HepG2 (cell line): ENCODE results near the gene CNNM2. TPM values are rescaled to one million over a fixed set of nuclear protein-coding genes. Genes with fewer than 3 reads are reported as not detected.

ENCODE experiments used
- BATF2 ChIP-seq: sonication (generic); formaldehyde crosslinking; IDR thresholded peaks from 2 replicates; pipeline ENCODE4 v1.8.0; 2022; ENCODE audit warnings: mild to moderate bottlenecking, missing genetic modification reagents, moderate library complexity
- CSRNP2 ChIP-seq: sonication (generic); formaldehyde crosslinking; conservative IDR thresholded peaks from 2 replicates; pipeline ENCODE4 v1.8.0; 2022; ENCODE audit warnings: low read depth, missing genetic modification reagents
- ERF ChIP-seq: IDR thresholded peaks from 2 replicates; pipeline ENCODE4 v1.6.1; 2018; ENCODE audit warnings: missing biosample characterization, missing genetic modification reagents
- GABPA ChIP-seq, 2 experiments: IDR thresholded peaks; 2 replicates each; pipeline ENCODE4 v1.6.1; 2011 to 2016; ENCODE audit warnings: low read depth in 2 of 2, low read length in 1 of 2, missing biosample characterization in 1 of 2, missing genetic modification characterization in 1 of 2
- GPN1 ChIP-seq: sonication (generic); formaldehyde crosslinking; IDR thresholded peaks from 2 replicates; pipeline ENCODE4 v1.5.1; 2020; ENCODE audit warnings: missing genetic modification reagents, borderline replicate concordance
- GTF3A ChIP-seq: sonication (generic); formaldehyde crosslinking; conservative IDR thresholded peaks from 2 replicates; pipeline ENCODE4 v1.4.0; 2020; ENCODE audit warnings: mild to moderate bottlenecking, missing genetic modification reagents
- KDM5B ChIP-seq: sonication (generic); formaldehyde crosslinking; IDR thresholded peaks from 2 replicates; pipeline ENCODE4 v1.4.0; 2020; ENCODE audit warnings: missing genetic modification reagents, mild to moderate bottlenecking, borderline replicate concordance
- KLF11 ChIP-seq: IDR thresholded peaks from 2 replicates; pipeline ENCODE4 v1.6.1; 2016; ENCODE audit warnings: missing compliant biosample characterization
- POGZ ChIP-seq: sonication (generic); formaldehyde crosslinking; IDR thresholded peaks from 2 replicates; pipeline ENCODE4 v1.4.0; 2020; ENCODE audit warnings: mild to moderate bottlenecking, missing genetic modification reagents
- PRPF4 ChIP-seq: fragments of 200-400 bp; formaldehyde crosslinking; IDR thresholded peaks from 2 replicates; pipeline ENCODE4 v1.6.1; 2016; ENCODE audit warnings: low read length, low read depth; ENCODE audit not compliant: poor library complexity, severe bottlenecking
- SRSF9 ChIP-seq: fragments of 200-400 bp; formaldehyde crosslinking; IDR thresholded peaks from 2 replicates; pipeline ENCODE4 v1.6.1; 2018; ENCODE audit warnings: borderline replicate concordance, mild to moderate bottlenecking, low read depth, low read length; ENCODE audit not compliant: insufficient read depth, poor library complexity, severe bottlenecking
- TFDP1 ChIP-seq: IDR thresholded peaks from 2 replicates; pipeline ENCODE4 v1.6.1; 2016; ENCODE audit warnings: missing compliant biosample characterization, missing genetic modification reagents, borderline replicate concordance
- THAP8 ChIP-seq: sonication (generic); formaldehyde crosslinking; IDR thresholded peaks from 2 replicates; pipeline ENCODE4 v1.5.1; 2020; ENCODE audit warnings: missing genetic modification reagents, mild to moderate bottlenecking, borderline replicate concordance
- TRIM24 ChIP-seq: sonication (generic); formaldehyde crosslinking; IDR thresholded peaks from 2 replicates; pipeline ENCODE4 v1.8.0; 2022; ENCODE audit warnings: mild to moderate bottlenecking, missing genetic modification reagents
- TSC22D2 ChIP-seq: sonication (generic); formaldehyde crosslinking; IDR thresholded peaks from 2 replicates; pipeline ENCODE4 v1.5.1; 2020; ENCODE audit warnings: missing genetic modification reagents, mild to moderate bottlenecking, borderline replicate concordance
- XBP1 ChIP-seq: sonication (generic); formaldehyde crosslinking; IDR thresholded peaks from 2 replicates; pipeline ENCODE4 v1.5.0; 2020; ENCODE audit warnings: missing genetic modification reagents
- ZFP41 ChIP-seq: sonication (generic); formaldehyde crosslinking; IDR thresholded peaks from 2 replicates; pipeline ENCODE4 v1.4.0; 2020; ENCODE audit warnings: mild to moderate bottlenecking, missing genetic modification reagents, borderline replicate concordance
- ZGPAT ChIP-seq: IDR thresholded peaks from 2 replicates; pipeline ENCODE4 v1.6.1; 2016; ENCODE audit warnings: mild to moderate bottlenecking
- ZNF552 ChIP-seq: sonication (generic); formaldehyde crosslinking; IDR thresholded peaks from 2 replicates; pipeline ENCODE4 v1.9.0; 2022; ENCODE audit warnings: missing genetic modification reagents, mild to moderate bottlenecking, borderline replicate concordance
- ZNF839 ChIP-seq: sonication (generic); formaldehyde crosslinking; IDR thresholded peaks from 2 replicates; pipeline ENCODE4 v1.4.0; 2020; ENCODE audit warnings: missing genetic modification reagents, mild to moderate bottlenecking, borderline replicate concordance
- ZSCAN20 ChIP-seq: sonication (generic); formaldehyde crosslinking; IDR thresholded peaks from 2 replicates; pipeline ENCODE4 v1.4.0; 2020; ENCODE audit warnings: missing genetic modification reagents, mild to moderate bottlenecking, borderline replicate concordance
- ZSCAN22 ChIP-seq: sonication (generic); formaldehyde crosslinking; IDR thresholded peaks from 2 replicates; pipeline ENCODE4 v1.4.0; 2020; ENCODE audit warnings: mild to moderate bottlenecking, missing genetic modification reagents
- polyA plus RNA-seq, 8 experiments: library from polyadenylated mRNA; depleted of rRNA in 3 of 8; stranded (reverse) in 7 of 8; unstranded in 1 of 8; fragments of >200 nt; fragmentation: Illumina TruSeq in 4 of 8; extraction: Trizol in 4 of 8; gene quantifications; 2 replicates each; pipeline versions ENCODE4 v1.2.1 to v1.2.3, GENCODE V29; 2011 to 2016; ENCODE audit warnings: low read depth in 4 of 8, missing spikeins in 1 of 8, mixed read lengths in 1 of 8; ENCODE audit not compliant: insufficient read depth in 1 of 8
- total RNA-seq, 5 experiments: library from RNA; depleted of rRNA; stranded (reverse); fragments of >200 nt; fragmentation: Illumina TruSeq; extraction: Trizol; gene quantifications; 2 replicates each; pipeline ENCODE4 v1.2.3, GENCODE V29; 2016; ENCODE audit warnings: low read depth in 1 of 5

Gene CNNM2
- total and polyA plus RNA-seq, 2 of the 13 experiments (the other 11 are each of a cell fraction or from before 2014, with no cell fraction given) = 7.1 to 9.0 TPM

GRCh38 chr10:103053659-103054581 lies 135.8 kb downstream of the CNNM2 start (continued):
- no peak for TF ChIP-seq ZSCAN22 (CRISPR knock-in tag)
- TF ChIP-seq ZNF552 (CRISPR knock-in tag) = no peak
- TF ChIP-seq ERF = peak; percentile 94; the same call in 1 of the 2 replicates
- TF ChIP-seq GABPA (IDR thresholded peaks at IDR 0.05; ENCODE audit: low read depth, low read length) = no peak
- no peak for TF ChIP-seq GABPA (CRISPR knock-in tag; IDR thresholded peaks at IDR 0.05; ENCODE audit: low read depth)
- TF ChIP-seq XBP1 (CRISPR knock-in tag) = no peak
- peak; percentile 90; the same call in 1 of the 2 replicates for TF ChIP-seq KLF11 (CRISPR knock-in tag)
- TF ChIP-seq TSC22D2 (CRISPR knock-in tag) = 0 out of 2 replicates have a peak, but pooled peaks have one; percentile 89
- no peak for TF ChIP-seq ZNF839
- TF ChIP-seq TRIM24 = peak; percentile 89
- peak; percentile 94 for TF ChIP-seq POGZ (CRISPR knock-in tag)
- TF ChIP-seq ZGPAT (CRISPR knock-in tag) = peak; percentile 93
- no peak for TF ChIP-seq CSRNP2
- TF ChIP-seq TFDP1 (CRISPR knock-in tag) = peak; percentile 87
- no peak for TF ChIP-seq SRSF9
- TF ChIP-seq GPN1 (CRISPR knock-in tag) = no peak
- no peak for TF ChIP-seq ZFP41 (CRISPR knock-in tag)
- no peak for TF ChIP-seq BATF2
- no peak for TF ChIP-seq ZSCAN20 (CRISPR knock-in tag)
- no peak for TF ChIP-seq GTF3A (CRISPR knock-in tag)
- TF ChIP-seq PRPF4 = no peak
- TF ChIP-seq KDM5B (CRISPR knock-in tag) = peak; percentile 67; the same call in 1 of the 2 replicates
- no peak for TF ChIP-seq THAP8 (CRISPR knock-in tag)
